ENCODE measurements around the gene ZDHHC4.

ZDHHC4 gene

DNA sequence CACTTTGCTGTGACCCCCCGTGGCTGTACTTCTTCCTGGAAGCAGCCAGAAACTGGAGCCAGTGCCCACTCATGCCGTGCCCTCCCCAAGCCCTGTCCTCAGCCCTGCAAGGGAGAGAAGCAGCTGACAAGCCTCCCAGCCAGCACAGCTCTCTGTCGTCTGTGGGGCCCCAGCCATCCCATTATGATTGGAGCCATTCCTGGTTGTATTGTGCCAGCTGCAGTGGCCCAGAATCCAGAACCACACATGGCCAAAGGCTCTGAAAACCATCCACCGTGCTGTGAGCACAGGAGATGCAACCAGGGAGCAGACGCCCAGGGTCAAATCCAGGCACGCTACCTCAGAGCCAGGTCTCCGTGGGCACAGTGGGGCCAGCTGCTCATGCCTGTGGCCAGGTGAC is 44.7 kb upstream of the ZDHHC4 start:
- in situ Hi-C loops (cut with MboI; ENCODE audit: low sequenced_read_pairs, unreplicated experiment), result no loop called here
- TF ChIP-seq, protein P1, sequence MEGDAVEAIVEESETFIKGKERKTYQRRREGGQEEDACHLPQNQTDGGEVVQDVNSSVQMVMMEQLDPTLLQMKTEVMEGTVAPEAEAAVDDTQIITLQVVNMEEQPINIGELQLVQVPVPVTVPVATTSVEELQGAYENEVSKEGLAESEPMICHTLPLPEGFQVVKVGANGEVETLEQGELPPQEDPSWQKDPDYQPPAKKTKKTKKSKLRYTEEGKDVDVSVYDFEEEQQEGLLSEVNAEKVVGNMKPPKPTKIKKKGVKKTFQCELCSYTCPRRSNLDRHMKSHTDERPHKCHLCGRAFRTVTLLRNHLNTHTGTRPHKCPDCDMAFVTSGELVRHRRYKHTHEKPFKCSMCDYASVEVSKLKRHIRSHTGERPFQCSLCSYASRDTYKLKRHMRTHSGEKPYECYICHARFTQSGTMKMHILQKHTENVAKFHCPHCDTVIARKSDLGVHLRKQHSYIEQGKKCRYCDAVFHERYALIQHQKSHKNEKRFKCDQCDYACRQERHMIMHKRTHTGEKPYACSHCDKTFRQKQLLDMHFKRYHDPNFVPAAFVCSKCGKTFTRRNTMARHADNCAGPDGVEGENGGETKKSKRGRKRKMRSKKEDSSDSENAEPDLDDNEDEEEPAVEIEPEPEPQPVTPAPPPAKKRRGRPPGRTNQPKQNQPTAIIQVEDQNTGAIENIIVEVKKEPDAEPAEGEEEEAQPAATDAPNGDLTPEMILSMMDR (IDR thresholded peaks at IDR 0.05; ENCODE audit: borderline replicate concordance, control extremely low read depth, extremely low read depth, insufficient read depth, missing control alignments), result no peak
- no peak for DNase-seq (ENCODE audit: low spot score)

DNA sequence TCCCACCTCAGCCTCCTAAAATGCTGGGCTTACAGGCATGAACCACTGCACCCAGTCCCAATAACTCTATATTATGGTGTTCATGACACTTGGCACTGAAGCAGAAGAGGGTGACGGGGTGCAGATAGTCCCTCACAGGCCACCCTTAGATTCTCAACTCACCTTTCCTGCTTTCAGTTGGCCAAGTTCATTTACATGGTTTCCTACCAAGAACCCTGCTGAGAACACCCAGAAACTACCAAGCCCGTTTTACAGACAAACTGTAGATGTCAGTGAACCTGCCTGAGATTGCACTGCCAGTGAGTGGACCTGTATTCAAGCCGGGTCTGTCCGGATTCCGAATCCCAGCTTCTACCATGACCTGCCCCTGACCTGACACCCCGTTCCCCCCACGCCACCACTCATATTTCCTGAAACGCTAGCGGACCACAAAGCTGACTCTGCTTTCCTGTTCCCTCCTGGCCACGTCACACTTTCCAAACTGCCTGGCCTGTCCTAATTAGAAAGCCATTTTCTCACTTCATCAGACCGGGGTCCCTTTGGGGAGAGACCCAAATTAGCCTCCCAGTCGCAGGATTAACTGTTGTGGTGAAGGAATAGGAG is 43.3 kb upstream of the ZDHHC4 start:
- in situ Hi-C loops (cut with MboI; ENCODE audit: low sequenced_read_pairs, unreplicated experiment), result no loop called here
- no peak for DNase-seq (ENCODE audit: low spot score)
- TF ChIP-seq, protein P1 (IDR thresholded peaks at IDR 0.05; ENCODE audit: borderline replicate concordance, control extremely low read depth, extremely low read depth, insufficient read depth, missing control alignments), result no peak

DNA sequence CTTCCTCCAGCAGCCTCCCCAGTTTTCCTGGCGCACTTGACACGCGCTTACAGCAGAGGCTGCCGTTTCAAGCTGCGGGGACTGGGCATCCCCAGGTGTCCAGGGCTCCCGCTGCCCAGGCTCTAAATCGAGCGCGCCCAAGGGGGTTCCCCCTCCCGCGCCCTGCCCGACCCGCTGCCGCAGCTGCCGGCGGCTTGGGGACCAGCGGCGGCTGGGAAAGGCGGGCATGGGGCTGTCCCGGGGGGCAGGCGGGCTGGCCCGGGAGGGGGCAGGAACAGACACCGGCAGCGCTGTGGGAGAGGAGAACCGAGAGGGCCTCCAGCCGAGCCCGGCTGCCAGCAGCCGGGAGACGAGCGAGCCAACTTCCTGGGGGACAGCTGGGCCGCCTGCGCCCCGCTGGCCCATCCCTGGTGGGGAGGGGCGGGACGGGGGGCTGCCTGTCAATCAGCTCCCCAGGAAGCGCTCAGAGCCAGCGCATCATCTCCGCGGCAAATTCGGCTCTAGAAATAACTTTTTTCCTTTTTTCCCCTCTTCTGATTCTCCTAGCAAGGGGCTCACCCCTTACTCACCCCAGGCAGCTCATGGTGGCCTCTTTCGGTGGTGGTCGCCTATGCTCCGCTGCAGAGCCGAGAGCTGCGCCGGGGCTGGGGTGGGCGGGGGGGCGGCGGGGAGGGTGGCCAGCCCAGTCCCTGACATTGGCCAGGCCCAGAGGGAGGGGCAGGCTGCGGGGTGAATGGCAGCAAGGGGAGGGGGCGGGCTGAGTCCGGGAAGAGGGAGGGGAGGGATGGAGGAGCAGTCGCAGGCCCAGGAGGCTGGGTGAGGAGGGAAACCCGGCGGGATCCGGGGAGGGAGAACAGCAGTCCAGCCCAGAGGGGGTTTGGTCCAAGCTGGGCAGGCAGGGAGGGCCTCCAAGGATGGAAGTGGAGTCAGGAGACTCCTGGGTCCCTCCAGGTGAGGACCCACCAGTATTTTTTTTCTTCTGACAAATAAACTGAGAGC is 40.7 kb upstream of the ZDHHC4 start:
- DNase-seq (ENCODE audit: low spot score), result peak; percentile 63
- TF ChIP-seq, protein P1 (IDR thresholded peaks at IDR 0.05; ENCODE audit: borderline replicate concordance, control extremely low read depth, extremely low read depth, insufficient read depth, missing control alignments), result no peak
- in situ Hi-C loops (cut with MboI; ENCODE audit: low sequenced_read_pairs, unreplicated experiment), result no loop called here

DNA sequence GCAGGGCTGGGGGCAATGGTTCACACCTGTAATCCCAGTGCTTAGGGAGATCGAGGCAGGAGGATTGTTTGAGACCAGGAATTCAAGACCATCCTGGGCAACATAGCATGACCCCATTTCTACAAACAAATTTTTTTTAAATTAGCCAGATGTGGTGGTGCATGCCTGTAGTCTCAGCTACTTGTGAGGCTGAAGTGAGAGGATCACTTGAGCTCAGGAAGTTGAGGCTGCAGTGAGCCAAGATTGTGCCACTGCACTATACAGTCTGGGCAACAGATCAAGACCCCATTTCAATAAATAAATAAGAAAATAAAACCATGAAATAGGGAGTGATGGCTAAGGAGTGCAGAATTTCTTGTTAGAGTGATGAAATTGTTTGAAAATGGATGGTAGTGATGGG is 34.9 kb upstream of the ZDHHC4 start:
- in situ Hi-C loops (cut with MboI; ENCODE audit: low sequenced_read_pairs, unreplicated experiment), result no loop called here
- DNase-seq (ENCODE audit: low spot score), result no peak
- TF ChIP-seq, protein P1 (IDR thresholded peaks at IDR 0.05; ENCODE audit: borderline replicate concordance, control extremely low read depth, extremely low read depth, insufficient read depth, missing control alignments), result no peak

DNA sequence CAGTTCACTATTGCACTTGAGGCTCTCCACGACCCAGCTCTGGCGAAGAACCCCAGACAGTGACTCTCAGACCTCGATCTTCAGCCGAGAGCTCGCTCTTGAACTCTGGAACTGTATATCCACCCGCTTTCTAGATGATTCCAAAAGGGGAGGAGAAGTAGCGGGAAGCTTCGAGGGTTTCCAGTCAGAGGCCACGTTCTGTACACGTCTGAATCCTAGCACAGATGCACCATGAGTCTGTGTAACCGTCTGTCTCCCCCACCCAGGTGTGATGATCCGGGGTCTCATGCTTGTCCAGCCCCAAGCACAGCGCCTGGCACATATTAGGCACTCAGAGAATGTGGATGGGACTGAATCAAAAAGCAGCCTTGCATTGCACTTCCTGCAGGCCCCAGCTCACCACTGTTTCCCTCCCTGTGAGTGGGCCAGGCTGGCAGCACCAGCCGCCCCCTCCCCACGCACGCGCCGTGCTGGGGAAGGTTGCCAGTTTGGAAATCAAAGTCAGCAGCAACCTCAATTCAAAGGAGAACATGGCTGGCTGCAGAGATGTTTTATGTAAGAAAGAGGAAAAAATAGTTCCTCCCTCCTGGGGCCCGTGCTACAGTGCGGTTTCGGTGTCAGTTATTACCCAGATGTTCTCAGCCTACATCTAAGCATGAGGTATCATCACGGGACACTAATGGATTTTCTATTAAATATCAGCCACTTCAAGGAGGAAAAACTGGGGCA is 31.7 kb upstream of the ZDHHC4 start:
- peak; percentile 64 for DNase-seq (ENCODE audit: low spot score)
- in situ Hi-C loops (cut with MboI; ENCODE audit: low sequenced_read_pairs, unreplicated experiment), result no loop called here
- TF ChIP-seq, protein P1 (IDR thresholded peaks at IDR 0.05; ENCODE audit: borderline replicate concordance, control extremely low read depth, extremely low read depth, insufficient read depth, missing control alignments), result no peak

DNA sequence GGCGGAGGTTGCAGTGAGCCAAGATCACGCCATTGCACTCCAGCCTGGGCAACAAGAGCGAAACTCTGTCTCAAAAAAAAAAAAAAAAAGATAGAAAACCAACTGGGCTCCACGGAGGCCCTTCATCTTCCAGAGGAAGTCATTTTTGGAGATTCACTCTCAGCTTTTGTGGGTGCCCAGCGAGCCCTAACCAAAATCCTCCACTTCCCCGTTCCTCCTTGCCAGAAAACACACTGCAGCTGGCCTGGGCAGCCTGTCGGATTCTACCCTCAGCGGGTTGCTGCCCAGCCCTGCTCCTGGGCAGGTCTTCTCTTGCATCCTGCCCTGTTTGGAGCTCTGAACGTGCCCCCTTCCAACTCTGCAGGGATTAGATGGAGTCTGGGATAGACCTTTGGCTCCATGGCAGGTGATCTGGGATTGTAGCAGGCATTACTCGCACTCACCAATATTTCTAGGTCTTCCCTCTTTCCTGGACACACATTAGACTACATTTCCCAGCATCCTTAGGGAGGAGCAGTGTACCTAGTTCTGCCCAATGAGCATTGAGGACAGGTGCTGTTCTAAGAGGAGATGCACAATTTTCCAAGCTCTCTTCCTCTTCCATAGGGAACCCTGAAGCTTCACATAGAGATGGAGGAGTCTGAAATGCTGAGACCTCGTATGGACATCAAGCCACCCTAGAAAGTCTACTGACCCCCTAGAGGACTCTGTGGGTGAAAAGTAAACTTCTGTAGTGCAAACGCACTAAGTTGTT is 30.6 kb upstream of the ZDHHC4 start:
- in situ Hi-C loops (cut with MboI; ENCODE audit: low sequenced_read_pairs, unreplicated experiment), result no loop called here
- peak; percentile 21 for DNase-seq (ENCODE audit: low spot score)
- TF ChIP-seq, protein P1 (IDR thresholded peaks at IDR 0.05; ENCODE audit: borderline replicate concordance, control extremely low read depth, extremely low read depth, insufficient read depth, missing control alignments), result no peak

Measured in GM13976 (cell line).